ENCODE results near the gene ARL15. TPM values are rescaled to one million over a fixed set of nuclear protein-coding genes. Genes with fewer than 3 reads are reported as not detected.

Gene ARL15
- total RNA-seq, 1 experiment from 2014 or later, result 0.64 TPM

DNA sequence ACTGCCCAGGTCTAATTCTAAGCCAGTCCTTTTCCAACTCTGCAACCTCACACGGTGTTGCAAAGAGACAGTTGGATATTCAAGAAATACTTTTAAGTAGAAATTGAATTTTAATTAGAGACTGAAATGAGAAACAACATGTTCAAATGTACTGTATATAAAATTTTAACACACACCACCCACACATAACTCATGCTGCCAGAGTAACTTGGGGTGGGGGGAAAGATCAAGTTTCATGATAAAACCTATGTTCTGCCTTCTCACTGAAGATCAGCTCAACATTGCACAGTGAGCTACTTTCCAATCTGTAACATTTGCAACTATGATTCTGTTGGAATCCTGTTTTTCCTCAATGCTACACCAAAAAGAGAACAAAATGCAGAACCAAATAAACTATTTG lies 17.5 kb downstream of the ARL15 start:
- no peak for DNase-seq (ENCODE audit: low spot score)
- in situ Hi-C loops (cut with HindIII; ENCODE audit: low sequenced_read_pairs), result no loop called here

DNA sequence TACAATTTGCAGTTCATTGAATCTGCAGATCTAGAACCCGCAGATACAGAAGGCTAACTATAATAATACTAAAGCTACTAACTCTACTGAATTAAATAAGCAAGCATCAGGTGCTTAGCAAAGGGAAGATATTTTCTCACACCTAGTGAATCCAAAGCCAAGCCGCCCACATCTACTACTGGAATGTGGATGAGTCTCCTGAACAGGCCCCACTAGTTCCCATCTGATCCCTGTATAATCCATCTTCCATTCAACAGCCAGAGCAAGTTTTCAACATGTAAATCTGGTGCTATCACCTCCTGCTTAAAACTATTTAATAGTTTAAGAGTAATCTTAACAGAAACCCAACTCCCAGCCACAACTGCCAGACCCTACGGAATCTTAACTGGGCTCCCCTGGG lies 18.9 kb downstream of the ARL15 start:
- in situ Hi-C loops (cut with HindIII; ENCODE audit: low sequenced_read_pairs), result no loop called here
- DNase-seq (ENCODE audit: low spot score), result no peak

DNA sequence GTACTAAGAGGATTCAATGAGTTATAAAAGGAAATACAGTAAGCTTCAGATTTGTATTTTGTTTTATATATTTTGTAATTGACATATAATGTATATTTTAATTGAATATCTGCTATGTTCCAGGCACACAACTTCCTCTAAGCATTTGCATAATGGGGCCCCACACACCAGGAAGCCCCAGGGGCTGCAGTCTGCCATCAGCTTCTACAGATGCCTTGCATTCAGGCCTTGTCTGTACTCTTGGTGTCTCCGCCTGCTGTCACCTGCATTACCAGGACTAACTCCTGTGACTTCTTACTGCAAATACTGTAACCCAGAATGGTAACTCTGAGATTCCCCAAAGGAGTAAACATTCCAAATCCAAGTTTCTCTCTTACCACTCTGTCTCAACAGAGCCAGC lies 20.6 kb downstream of the ARL15 start:
- in situ Hi-C loops (cut with HindIII; ENCODE audit: low sequenced_read_pairs), result no loop called here
- no peak for DNase-seq (ENCODE audit: low spot score)

DNA sequence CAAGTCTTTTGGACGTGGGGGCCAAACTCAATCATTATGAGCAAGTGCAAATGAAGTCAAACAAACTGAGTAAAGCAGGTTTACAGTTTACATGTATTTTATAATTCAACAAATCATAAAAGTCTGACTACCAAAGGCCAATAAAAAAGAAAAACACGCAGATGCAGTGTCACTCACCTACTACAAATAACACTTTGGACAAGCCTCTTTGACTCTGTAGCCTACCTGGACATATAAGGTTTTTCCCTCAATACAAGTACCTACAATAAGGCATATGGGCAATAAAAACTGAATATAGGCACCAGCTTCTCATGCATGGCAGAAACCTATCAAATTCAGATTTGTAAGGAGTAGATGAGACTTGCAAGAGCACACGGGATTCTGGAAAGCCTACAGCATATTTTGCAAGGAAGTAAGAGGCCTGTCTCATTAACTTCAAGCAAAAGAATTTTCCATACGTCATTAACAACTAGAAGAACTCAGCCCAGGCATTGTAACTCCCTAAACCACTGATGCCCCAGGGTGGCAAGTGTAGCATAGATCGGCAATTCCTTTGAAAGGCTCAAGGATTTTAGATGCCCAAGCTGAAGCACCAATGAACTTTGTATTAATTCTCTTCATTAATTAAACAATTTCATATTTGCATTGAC lies 21.7 kb downstream of the ARL15 start:
- in situ Hi-C loops (cut with HindIII; ENCODE audit: low sequenced_read_pairs), result no loop called here
- DNase-seq (ENCODE audit: low spot score), result no peak

DNA sequence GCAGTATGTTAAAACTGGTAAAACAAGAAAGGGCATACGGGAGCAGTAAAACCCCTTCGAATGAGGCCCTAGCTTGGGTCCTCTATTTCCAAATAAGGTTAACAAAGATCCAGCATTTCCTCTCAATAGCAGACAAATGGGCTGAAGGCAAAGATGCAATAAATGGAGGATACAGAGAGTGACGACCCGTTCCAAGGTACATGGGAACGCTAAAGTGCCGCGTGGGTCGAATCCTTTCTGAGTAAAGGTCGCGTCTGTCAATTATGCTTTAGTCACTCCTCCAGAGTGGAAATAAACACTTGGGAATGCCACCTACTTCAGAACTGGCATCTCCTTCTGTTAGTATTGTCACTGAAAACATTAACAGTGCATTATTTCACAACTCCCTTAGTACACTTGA lies 24.7 kb downstream of the ARL15 start:
- in situ Hi-C loops (cut with HindIII; ENCODE audit: low sequenced_read_pairs), result no loop called here
- no peak for DNase-seq (ENCODE audit: low spot score)

DNA sequence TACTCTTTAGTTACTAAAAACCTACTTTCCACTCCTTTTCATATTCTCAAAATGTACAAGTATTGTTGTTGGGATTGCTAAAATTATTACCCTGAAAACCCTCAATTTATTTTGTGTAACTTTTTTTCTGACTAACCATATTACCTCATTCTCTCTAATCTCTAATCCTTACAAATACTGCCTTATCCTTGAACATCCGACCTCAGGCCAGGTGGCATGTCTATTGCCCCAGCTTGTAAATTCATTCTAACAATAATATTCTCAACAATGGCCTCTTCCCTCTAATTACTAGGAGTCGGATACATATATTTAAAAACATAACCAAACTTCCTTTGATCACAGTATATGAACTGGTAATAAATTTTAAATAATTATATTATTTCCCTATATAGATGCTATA lies 25.8 kb downstream of the ARL15 start:
- no peak for DNase-seq (ENCODE audit: low spot score)
- in situ Hi-C loops (cut with HindIII; ENCODE audit: low sequenced_read_pairs), result no loop called here

DNA sequence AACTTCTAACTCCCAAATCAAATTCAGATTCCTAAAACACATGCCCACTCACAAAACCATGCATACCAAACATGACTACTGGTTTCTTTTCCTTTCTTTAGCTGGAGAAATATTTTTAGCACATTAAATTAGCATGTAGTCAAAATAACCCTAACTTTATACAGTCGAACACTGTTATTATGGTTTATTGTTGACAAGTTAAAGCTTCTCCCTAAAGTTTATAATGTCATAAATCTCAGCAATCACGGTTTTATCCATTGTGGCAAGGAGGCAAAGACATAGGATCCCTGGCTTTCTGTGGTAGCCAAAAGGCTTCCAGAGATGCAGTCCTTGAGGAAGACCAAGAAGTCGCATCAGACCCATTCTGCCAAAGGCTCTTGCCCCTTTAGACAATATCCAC lies 27.5 kb downstream of the ARL15 start:
- no peak for DNase-seq (ENCODE audit: low spot score)
- in situ Hi-C loops (cut with HindIII; ENCODE audit: low sequenced_read_pairs), result no loop called here

DNA sequence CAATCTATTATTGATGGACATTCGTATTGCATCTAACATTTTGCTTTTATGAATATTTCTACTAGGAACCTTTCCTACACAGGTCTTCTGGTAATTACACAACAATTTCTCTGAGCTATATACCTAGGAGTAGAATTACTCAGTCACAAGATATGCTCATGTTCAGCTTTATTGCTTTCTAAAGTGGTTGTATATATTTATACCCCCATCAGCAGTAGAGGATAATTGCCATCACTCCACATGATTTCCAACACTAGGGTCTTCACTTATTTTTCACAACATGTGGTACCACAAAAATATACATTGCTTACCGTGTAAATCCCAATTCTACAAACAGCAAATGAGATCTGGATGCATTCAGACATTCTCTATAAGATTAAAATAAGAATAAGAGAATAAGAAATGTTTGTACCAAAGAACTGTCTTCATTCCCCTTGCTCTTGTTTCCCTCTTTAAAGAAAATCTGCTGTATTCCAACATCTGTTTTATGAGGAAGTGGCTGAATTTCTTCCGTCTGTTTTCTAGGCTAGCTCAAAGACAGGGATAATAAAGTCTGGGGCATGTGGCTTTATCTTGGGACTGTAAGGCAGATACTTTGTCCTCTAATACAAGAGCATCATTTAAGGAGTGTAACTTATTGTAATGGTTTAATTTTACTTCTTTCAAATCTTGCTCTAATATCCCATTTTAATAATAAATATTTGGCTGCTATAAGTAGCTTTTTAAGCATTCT lies 28.2 kb downstream of the ARL15 start:
- DNase-seq (ENCODE audit: low spot score), result no peak
- in situ Hi-C loops (cut with HindIII; ENCODE audit: low sequenced_read_pairs), result no loop called here

DNA sequence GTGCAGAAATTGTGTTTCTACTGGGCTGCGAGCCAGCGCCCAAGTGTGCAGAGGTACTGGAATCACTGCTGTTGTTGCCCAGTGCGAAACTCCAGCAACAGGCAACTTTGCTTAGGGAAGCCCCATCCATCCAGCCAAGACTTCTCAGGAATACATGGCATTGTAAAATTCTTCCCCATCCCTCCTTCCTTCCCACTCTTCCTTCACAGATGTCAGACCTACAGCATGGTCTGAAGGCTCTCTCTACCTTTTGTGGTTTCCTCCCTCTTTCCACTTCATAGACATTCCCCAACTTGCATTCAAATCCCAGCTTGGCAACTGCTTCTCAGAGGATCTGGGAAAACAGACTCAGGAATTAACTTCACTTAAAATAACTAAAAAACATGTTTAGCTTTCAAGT lies 30.4 kb downstream of the ARL15 start:
- DNase-seq (ENCODE audit: low spot score), result no peak
- in situ Hi-C loops (cut with HindIII; ENCODE audit: low sequenced_read_pairs), result no loop called here

DNA sequence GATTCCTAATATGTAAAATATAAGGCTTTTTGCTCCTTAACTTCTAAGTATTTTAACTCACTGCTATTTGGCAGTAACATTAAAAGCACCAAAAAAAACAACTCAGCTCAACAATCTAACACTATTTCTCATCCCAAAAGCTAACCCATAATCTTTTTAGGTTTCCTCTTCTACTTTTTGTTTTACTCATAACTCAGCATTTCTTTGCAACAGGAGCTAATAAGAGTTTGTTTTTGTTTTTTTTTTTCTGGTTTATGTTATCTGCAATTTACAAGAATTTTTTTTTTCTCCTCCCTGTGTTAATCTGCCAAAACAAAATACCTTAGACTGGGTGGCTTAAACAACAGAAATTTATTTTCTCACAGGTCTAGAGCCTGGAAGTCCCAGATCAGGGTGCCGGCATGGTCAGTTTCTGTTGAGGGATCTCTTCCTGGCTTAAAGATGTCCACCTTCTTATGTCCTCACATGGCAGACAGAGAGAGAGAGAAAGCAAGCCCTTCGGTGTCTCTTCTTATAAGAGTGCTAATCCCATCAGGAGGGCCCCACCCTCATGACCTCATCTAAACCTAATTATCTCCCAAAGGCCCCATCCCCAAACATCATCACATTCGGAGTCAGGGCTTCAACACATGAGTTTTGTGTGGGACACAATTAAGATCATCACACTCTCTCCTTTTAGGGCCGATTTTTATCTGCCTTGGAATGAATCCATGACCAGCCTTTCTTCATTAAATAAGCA lies 31.2 kb downstream of the ARL15 start:
- in situ Hi-C loops (cut with HindIII; ENCODE audit: low sequenced_read_pairs), result no loop called here
- no peak for DNase-seq (ENCODE audit: low spot score)

DNA sequence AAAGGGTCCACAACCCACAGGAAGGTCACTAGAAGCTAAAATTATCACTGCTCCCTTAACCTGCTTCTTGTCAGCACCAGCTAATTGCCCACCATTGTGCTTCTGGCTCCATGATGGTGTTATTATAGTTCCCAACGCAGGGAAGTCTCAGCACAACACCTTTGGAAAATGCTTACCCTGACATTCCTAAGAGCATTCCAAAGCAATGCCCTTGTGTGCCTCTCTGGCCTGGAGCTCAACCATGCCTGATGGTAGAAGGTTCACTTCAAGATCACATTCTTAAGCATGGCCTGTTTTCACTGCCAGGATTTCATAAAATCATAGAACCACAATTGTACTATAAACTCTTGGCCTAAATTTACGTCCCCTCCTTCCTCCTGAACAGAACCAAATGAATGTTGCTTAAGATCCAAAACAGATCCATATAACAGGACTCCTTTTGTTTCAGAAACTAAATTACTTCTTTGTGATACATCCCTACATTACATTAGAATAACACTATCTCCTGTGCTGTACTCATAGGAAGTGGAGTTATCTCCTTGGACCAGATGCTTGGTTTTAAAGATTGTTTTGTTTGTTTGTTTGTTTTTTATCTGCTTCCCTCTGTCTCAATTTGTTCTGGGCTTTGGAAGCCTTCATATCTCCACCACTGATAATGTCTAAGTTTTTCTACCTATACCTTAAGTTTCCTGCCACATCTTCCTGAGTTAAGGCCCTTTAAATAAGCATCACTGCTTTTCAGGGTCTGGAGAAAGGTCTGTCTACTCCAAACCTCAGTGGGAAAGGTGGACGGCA lies 32.1 kb downstream of the ARL15 start:
- no peak for DNase-seq (ENCODE audit: low spot score)
- in situ Hi-C loops (cut with HindIII; ENCODE audit: low sequenced_read_pairs), result no loop called here

DNA sequence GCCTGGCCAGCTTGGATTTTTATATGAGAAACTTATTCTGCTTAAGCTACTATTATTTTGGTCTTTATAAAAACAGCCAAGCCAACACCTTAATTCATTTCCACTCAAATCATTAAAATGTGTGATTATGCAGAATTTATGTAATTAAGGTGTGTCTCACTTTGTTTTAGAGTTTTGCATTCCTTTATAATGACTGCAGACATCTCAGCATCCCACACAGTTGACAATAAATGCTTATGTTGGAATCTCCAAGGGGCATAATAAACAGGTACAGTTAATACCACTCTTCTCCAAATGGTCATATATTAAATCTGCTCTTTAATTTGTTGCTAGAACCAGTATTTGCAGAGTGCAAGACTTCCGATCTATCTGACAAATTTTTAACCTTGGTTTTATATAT lies 34.3 kb downstream of the ARL15 start:
- no peak for DNase-seq (ENCODE audit: low spot score)
- in situ Hi-C loops (cut with HindIII; ENCODE audit: low sequenced_read_pairs), result no loop called here

DNA sequence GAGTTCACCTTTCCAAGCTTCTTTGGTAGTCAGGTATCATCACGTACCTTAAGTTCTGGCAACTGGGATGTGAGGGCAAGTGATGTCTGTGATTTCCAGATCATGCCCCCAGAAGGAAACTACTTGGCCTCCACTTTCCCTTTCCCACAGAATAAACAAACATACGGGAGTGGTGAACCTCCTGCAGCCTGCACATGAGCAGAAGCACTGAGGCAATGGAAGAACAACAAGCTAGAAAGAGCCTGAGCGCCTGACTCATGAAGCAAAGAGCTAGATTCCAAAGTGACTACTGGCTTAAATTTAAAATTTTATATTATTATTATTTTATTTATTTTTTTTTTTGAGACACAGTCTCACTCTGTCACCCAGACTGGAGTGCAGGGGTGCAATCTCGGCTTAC lies 35.0 kb downstream of the ARL15 start:
- DNase-seq (ENCODE audit: low spot score), result no peak
- in situ Hi-C loops (cut with HindIII; ENCODE audit: low sequenced_read_pairs), result no loop called here

DNA sequence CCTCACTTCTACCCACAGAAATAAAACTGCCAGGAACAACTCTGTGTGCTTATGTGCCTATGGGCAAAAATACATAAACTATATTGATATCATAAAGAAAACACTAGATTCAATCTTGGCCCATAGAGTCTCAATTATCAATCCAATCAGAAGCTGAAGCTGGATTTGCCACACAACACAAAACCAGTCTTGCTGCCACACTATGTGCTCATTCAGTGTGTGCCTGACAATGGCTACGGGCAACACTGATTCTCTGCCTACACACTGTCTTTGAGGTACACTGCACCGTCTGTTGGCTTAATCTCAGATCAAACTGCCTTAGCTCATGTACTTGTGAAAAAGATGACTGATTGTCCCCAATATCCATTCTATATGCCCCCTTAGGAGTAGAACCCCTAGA lies 35.4 kb downstream of the ARL15 start:
- in situ Hi-C loops (cut with HindIII; ENCODE audit: low sequenced_read_pairs), result no loop called here
- no peak for DNase-seq (ENCODE audit: low spot score)

DNA sequence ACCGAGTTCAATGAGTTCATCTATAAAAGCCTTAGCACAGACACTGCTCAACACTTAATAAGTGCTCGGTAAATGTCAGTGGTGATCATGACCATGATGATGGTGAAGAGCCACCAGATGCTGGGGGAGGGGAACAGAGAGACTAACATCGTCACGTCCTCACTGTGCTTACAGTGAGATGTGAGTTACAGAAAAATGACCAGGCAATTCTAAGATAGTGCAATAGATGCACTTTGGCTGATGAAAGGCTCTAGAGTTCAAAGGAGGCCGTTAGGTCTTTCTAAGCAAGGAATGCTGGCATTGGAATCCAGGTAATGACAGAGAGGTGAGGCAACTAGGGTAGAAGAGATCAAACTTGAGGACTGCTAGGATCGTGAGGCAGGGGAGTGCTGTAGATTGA lies 36.7 kb downstream of the ARL15 start:
- DNase-seq (ENCODE audit: low spot score), result no peak
- in situ Hi-C loops (cut with HindIII; ENCODE audit: low sequenced_read_pairs), result no loop called here

DNA sequence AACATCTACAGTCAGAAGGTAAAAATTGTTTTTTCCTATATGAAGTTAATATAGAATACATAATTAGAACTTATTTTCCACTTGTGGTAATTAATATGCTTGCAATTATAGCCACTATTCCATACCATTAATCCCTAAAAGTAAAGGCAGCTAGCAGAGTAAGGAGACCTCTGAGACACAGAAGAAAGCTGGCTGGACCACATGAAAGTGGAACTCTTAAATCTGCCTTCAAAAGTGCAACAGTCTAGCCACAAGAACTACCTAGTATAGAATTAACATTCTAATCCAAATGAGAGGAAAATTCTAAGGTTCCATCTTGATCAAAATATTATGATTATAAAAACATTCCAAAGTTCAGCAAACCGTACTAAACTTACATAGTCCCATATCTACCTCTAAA lies 37.6 kb downstream of the ARL15 start:
- DNase-seq (ENCODE audit: low spot score), result no peak
- in situ Hi-C loops (cut with HindIII; ENCODE audit: low sequenced_read_pairs), result no loop called here

DNA sequence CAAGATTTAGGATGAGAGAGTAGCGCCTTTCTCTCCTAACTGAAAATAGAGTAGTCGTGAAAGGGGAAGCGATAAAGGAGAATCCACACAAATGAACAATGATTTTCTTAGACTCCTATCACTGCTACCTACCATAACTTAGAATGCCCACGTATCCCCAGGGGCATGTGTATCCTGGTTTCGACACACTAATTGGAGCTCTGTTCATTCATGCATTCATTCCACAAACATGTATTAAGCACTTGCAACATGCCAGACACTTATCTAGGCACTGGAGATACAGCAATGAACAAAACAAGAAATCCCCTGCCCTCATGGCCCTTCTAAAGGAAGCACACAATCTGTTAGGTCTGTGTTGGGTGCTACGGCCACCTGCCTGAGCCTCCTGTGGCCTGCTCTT lies 40.0 kb downstream of the ARL15 start:
- in situ Hi-C loops (cut with HindIII; ENCODE audit: low sequenced_read_pairs), result no loop called here
- DNase-seq (ENCODE audit: low spot score), result no peak

DNA sequence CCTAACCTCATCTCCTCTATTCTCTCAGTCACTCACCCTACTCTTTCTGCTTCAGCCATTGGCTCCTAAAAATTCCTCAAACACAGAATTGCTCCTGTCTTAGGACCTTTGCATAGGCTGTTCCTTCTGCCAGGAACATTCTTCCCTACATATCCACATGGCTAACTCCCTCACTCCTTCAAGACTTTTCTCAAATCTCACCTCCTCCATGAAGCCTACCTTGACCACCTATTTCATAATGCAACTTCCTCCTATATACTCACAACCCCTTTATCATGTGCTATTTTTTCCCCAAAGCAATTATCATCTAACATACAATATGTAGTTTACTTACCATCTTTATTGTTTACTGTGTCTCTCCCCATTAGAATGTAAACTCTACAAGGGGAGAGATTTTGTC lies 45.8 kb downstream of the ARL15 start:
- in situ Hi-C loops (cut with HindIII; ENCODE audit: low sequenced_read_pairs), result no loop called here

DNA sequence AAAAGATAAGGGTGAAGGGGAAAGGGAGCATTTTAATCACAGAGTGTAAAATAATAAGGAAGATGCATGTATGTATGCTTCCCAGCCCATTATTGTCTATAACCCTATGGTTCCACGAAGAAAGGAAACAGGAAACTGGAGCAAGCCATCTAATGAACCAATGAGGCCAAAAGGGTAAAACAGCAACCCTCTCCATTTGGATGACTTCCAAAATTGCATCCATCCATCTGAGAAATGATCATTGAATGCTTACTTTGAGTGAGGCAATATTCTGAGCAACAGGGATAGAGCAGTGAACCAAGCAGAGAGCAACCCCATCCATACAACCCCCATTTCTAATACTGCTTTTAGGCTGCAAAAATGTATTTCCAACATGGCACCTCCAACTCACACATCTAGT lies 46.9 kb downstream of the ARL15 start:
- no peak for DNase-seq (ENCODE audit: low spot score)
- in situ Hi-C loops (cut with HindIII; ENCODE audit: low sequenced_read_pairs), result no loop called here

More for the DNA sequence above, 45.8 kb downstream of the ARL15 start:
- no peak for DNase-seq (ENCODE audit: low spot score)

DNA sequence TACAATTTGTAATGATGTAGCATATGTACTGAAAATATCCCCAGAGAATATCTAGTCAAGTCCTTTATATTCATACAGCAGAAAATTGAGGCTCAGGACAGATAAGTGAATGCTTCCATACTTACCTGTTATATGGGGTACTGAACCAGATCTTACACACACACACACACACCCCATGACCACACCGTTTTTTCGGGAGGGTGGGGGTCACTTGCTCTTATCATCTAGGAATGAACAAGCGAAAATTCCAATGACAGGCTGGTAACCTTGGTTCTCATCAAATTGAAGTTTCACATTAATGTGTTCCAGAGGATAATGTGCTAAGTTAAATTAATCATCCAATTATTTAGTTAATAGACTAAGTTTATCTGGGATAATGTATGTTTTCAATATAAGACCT lies 48.8 kb downstream of the ARL15 start:
- in situ Hi-C loops (cut with HindIII; ENCODE audit: low sequenced_read_pairs), result no loop called here
- DNase-seq (ENCODE audit: low spot score), result no peak

Data from G401 (cell line).